ENCODE data around the gene CEMP1.

CEMP1 gene

GRCh38 chr16:2529061-2529931 lies 1.9 kb downstream of the CEMP1 start:
- DNase-seq (ENCODE audit: low read depth), result no peak
- no peak overlapping the region for H3K4me3 ChIP-seq (ENCODE audit: control insufficient read depth, low read depth, low read length)
- TF ChIP-seq CTCF (IDR thresholded peaks at IDR 0.05; ENCODE audit: control insufficient read depth, insufficient read depth, low read depth, low read length, missing control alignments), result no peak

- TF ChIP-seq CTCF (IDR thresholded peaks at IDR 0.05; ENCODE audit: control insufficient read depth, insufficient read depth, low read depth, low read length, missing control alignments), result no peak
- H3K4me3 ChIP-seq (ENCODE audit: control insufficient read depth, low read depth, low read length), result no peak overlapping the region
- DNase-seq (ENCODE audit: low read depth), result no peak
Measured at GRCh38 chr16:2528161-2529060, 2.8 kb downstream of the CEMP1 start.

GRCh38 chr16:2527784-2528100 lies 3.5 kb downstream of the CEMP1 start:
- no peak overlapping the region for H3K4me3 ChIP-seq (ENCODE audit: control insufficient read depth, low read depth, low read length)
- no peak for TF ChIP-seq CTCF (IDR thresholded peaks at IDR 0.05; ENCODE audit: control insufficient read depth, insufficient read depth, low read depth, low read length, missing control alignments)
- DNase-seq (ENCODE audit: low read depth), result no peak

GRCh38 chr16:2527071-2527783 lies 4.0 kb downstream of the CEMP1 start:
- no peak for DNase-seq (ENCODE audit: low read depth)
- no peak overlapping the region for H3K4me3 ChIP-seq (ENCODE audit: control insufficient read depth, low read depth, low read length)
- TF ChIP-seq CTCF (IDR thresholded peaks at IDR 0.05; ENCODE audit: control insufficient read depth, insufficient read depth, low read depth, low read length, missing control alignments), result no peak

GRCh38 chr16:2526135-2526534 lies 5.1 kb downstream of the CEMP1 start:
- no peak overlapping the region for H3K4me3 ChIP-seq (ENCODE audit: control insufficient read depth, low read depth, low read length)
- no peak for DNase-seq (ENCODE audit: low read depth)

More at GRCh38 chr16:2526135-2526534, 5.1 kb downstream of the CEMP1 start:
- TF ChIP-seq CTCF (IDR thresholded peaks at IDR 0.05; ENCODE audit: control insufficient read depth, insufficient read depth, low read depth, low read length, missing control alignments), result no peak
